GM11168 (cell line): ENCODE data around the gene ACSM2A.
"Not testable (repeated sequence)": the region's sequence is repeated elsewhere in the genome, so short reads cannot be mapped to it uniquely, and the experiment has no call there.

Source experiments
- in situ Hi-C: fragments of 300-500 bp; cut with MboI; formaldehyde crosslinking; loops from one replicate; pipeline ENCODE4 v1.12.0; 2022; ENCODE audit warnings: low sequenced_read_pairs; ENCODE audit not compliant: unreplicated experiment

Gene ACSM2A

GRCh38 chr16:20536669-20537068 is 85.3 kb downstream of the ACSM2A start:
- in situ Hi-C loops, result not testable (repeated sequence)
